Right cardiac atrium (tissue), 5 donors: ENCODE measurements around the gene VAV3. TPM values are rescaled to one million over a fixed set of nuclear protein-coding genes. Genes with fewer than 3 reads are reported as not detected.
"Not testable (repeated sequence)": the region's sequence is repeated elsewhere in the genome, so short reads cannot be mapped to it uniquely, and the experiment has no call there.

Experiments
- ATAC-seq, 2 donors: fragments of 200-7000 bp; cut with Tn5 transposase; one replicate each; pipeline versions ENCODE4 v1.8.0 to v1.9.1; 2020; ENCODE audit warnings: moderate library complexity in 2 of 2, mild to moderate bottlenecking in 1 of 2
- DNase-seq, 3 donors: peaks; one replicate each; pipeline ENCODE4 v3.0.0-alpha.2; 2020
- H3K27ac ChIP-seq: one replicate; pipeline ENCODE4 v1.5.1; 2013; ENCODE audit warnings: mild to moderate bottlenecking, low read length, control low read depth, moderate library complexity
- H3K27me3 ChIP-seq: one replicate; pipeline ENCODE4 v1.6.1; 2013; ENCODE audit not compliant: control insufficient read depth, insufficient read depth
- H3K4me1 ChIP-seq: one replicate; pipeline ENCODE4 v1.6.1; 2013; ENCODE audit warnings: low read length; ENCODE audit not compliant: control insufficient read depth, insufficient read depth
- H3K4me3 ChIP-seq: one replicate; pipeline ENCODE4 v1.5.1; 2013; ENCODE audit warnings: low read length, control low read depth
- H3K9me3 ChIP-seq: one replicate; pipeline ENCODE4 v1.6.1; 2013; ENCODE audit warnings: low read length; ENCODE audit not compliant: control insufficient read depth
- WGBS: extraction: QIAGEN DNeasy Blood & Tissue Kit; methylation state at CpG from one replicate; pipeline ENCODE4 v1.1.7; 2013; 5-methylcytosine and 5-hydroxymethylcytosine counted together
- intact Hi-C, 4 donors: fragments of 100-400 bp; cut with DNase I; formaldehyde crosslinking; loops; one replicate each; pipeline versions ENCODE4 v1.11.0 to v1.14.0; 2022 to 2023
- long read RNA-seq, 4 donors: library from polyadenylated mRNA; unstranded; transcript quantifications; one replicate each; pipeline ENCODE4 v2.0.0, GENCODE V29; 2020 to 2021
- polyA plus RNA-seq: library from polyadenylated mRNA; stranded (reverse); fragments of 200-250 nt; gene quantifications from one replicate; pipeline ENCODE4 v1.2.3, GENCODE V29; 2013
- total RNA-seq, 4 donors: library from RNA; stranded (reverse); fragmentation: NEBNext Ultra II Directional; extraction: Animal tissue kit (Norgen Biotek cat#: 25700); gene quantifications; one replicate each; pipeline ENCODE4 v1.2.1, GENCODE V29; 2021
- donor health status: healthy with polysubstance abuse.
- donor health status: DM: no; HTN: yes; CAD: no.
- donor health status: DM: no; HTN: no; CAD: no.
- donor health status: DM: no; HTN: yes; CAD: no; lungs with severe emphysema.
- donor health status: DM: yes; HTN: yes; CAD: no.

Gene VAV3
- total RNA-seq (1 to 10 TPM; 2.2 to 4.0 (median 3.0) TPM), polyA plus RNA-seq (0.79 TPM)
- long read RNA-seq, donor 1, full-length matches to known transcripts: 1 of 1 reads
- long read RNA-seq, donor 1, partial matches to known transcripts: 0 of 1 reads
- long read RNA-seq, donor 1, other reads (novel, unspliced or antisense): 0 of 1 reads
- long read RNA-seq, donor 2, full-length matches to known transcripts: 1 of 1 reads
- long read RNA-seq, donor 2, partial matches to known transcripts: 0 of 1 reads
- long read RNA-seq, donor 2, other reads (novel, unspliced or antisense): 0 of 1 reads
- long read RNA-seq, donor 3, partial matches to known transcripts: 0 of 1 reads
- long read RNA-seq, donor 3, other reads (novel, unspliced or antisense): 0 of 1 reads
- long read RNA-seq, donor 4, partial matches to known transcripts: 0 of 1 reads
- long read RNA-seq, donor 4, other reads (novel, unspliced or antisense): 0 of 1 reads

- intact Hi-C loops: loop anchor here in 2 of 4 donors (10.0 kb wide), 1 partner anchor 181 kb away; no protein-coding TSS in a partner anchor
- ATAC-seq (peak; percentile 83 to 86), DNase-seq (peak; percentile 88 to 95 (median 94))
- H3K4me3 ChIP-seq: peak within 1 kb of the TSS; percentile 93
- peak within 1 kb of the TSS; percentile 37 for H3K27ac ChIP-seq
- no peaks in the 10 kb centered on the region for H3K9me3 ChIP-seq
- no peaks in the 10 kb centered on the region for H3K27me3 ChIP-seq
- WGBS: under 1% methylated on average over 73 of the region's 73 CpGs
- no peaks in the 10 kb centered on the region for H3K4me1 ChIP-seq
These were observed at the start of gene VAV3 for GRCh38 chr1:107965110-107965991. Gene VAV3 (minus strand): TSS chr1:107965180. CDS start chr1:107964869, 311 bp downstream.

- Histone ChIP-seq H3K27ac (no peak overlapping the region), H3K27me3 (no peaks in the 10 kb centered on the region), H3K4me3 (no peak overlapping the region), H3K4me1 (peaks cover 2% of the 10 kb centered on the region), H3K9me3 (no peaks in the 10 kb centered on the region)
- DNase-seq (no peak), ATAC-seq (no peak)
- intact Hi-C loops: no loop called here
These were observed 47.6 kb upstream of the VAV3 start for GRCh38 chr1:108012553-108012952.

GRCh38 chr1:108011295-108011694, 46.3 kb upstream of the VAV3 start:
- no peak for DNase-seq
- intact Hi-C loops: no loop called here
- no peaks in the 10 kb centered on the region for H3K27me3 ChIP-seq

GRCh38 chr1:108010581-108010980, 45.6 kb upstream of the VAV3 start:
- no peaks in the 10 kb centered on the region for H3K9me3 ChIP-seq
- WGBS: 87% methylated on average over 4 of the region's 4 CpGs
- H3K27me3 ChIP-seq: no peaks in the 10 kb centered on the region
- no peaks in the 10 kb centered on the region for H3K4me1 ChIP-seq
- H3K4me3 ChIP-seq: no peak overlapping the region
- H3K27ac ChIP-seq: no peak overlapping the region
- DNase-seq: no peak
- intact Hi-C loops: no loop called here
- ATAC-seq: no peak

More at GRCh38 chr1:108011295-108011694, 46.3 kb upstream of the VAV3 start:
- H3K9me3 ChIP-seq: no peaks in the 10 kb centered on the region
- 91% methylated on average over 6 of the region's 6 CpGs for WGBS
- H3K4me3 ChIP-seq: no peak overlapping the region
- no peak for ATAC-seq
- no peak overlapping the region for H3K27ac ChIP-seq
- H3K4me1 ChIP-seq: peaks cover under 1% of the 10 kb centered on the region

- no peak overlapping the region for H3K4me3 ChIP-seq
- H3K9me3 ChIP-seq: no peaks in the 10 kb centered on the region
- ATAC-seq (no peak), DNase-seq (no peak)
- no peak overlapping the region for H3K27ac ChIP-seq
- intact Hi-C loops: no loop called here
- H3K4me1 ChIP-seq: no peaks in the 10 kb centered on the region
- H3K27me3 ChIP-seq: no peaks in the 10 kb centered on the region
These were observed 44.7 kb upstream of the VAV3 start for GRCh38 chr1:108009603-108010195.

GRCh38 chr1:108007531-108007930, 42.6 kb upstream of the VAV3 start:
- H3K4me3 ChIP-seq: no peak overlapping the region
- H3K27me3 ChIP-seq: no peaks in the 10 kb centered on the region
- intact Hi-C loops: no loop called here
- no peak for ATAC-seq
- no peak for DNase-seq
- no peaks in the 10 kb centered on the region for H3K4me1 ChIP-seq
- WGBS: 72% methylated on average over 2 of the region's 2 CpGs
- H3K27ac ChIP-seq: no peak overlapping the region
- H3K9me3 ChIP-seq: no peaks in the 10 kb centered on the region

- no peak for ATAC-seq
- H3K4me1 ChIP-seq: no peaks in the 10 kb centered on the region
- no peak for DNase-seq
- no peaks in the 10 kb centered on the region for H3K9me3 ChIP-seq
- no peak overlapping the region for H3K27ac ChIP-seq
- WGBS: 89% methylated on average over 1 of the region's 1 CpG
- intact Hi-C loops: no loop called here
- H3K27me3 ChIP-seq: no peaks in the 10 kb centered on the region
- H3K4me3 ChIP-seq: no peak overlapping the region
These were observed 42.1 kb upstream of the VAV3 start for GRCh38 chr1:108007070-108007469.

GRCh38 chr1:108004919-108005318, 39.9 kb upstream of the VAV3 start:
- intact Hi-C loops, ATAC-seq, H3K4me1 ChIP-seq, H3K27me3 ChIP-seq, DNase-seq, H3K9me3 ChIP-seq, H3K4me3 ChIP-seq, H3K27ac ChIP-seq: not testable (repeated sequence)
- 76% methylated on average over 3 of the region's 3 CpGs for whole genome bisulfite sequencing

GRCh38 chr1:108000620-108001111, 35.7 kb upstream of the VAV3 start:
- intact Hi-C loops: no loop called here
- no peaks in the 10 kb centered on the region for H3K27me3 ChIP-seq
- 16% methylated on average over 2 of the region's 2 CpGs for WGBS
- peak; percentile 72 to 87 (median 73) for DNase-seq
- ATAC-seq: peak; percentile 56 to 90
- no peak overlapping the region for H3K27ac ChIP-seq
- no peak overlapping the region for H3K4me3 ChIP-seq
- no peaks in the 10 kb centered on the region for H3K9me3 ChIP-seq
- H3K4me1 ChIP-seq: no peaks in the 10 kb centered on the region

- ATAC-seq: no peak
These were observed 35.2 kb upstream of the VAV3 start for GRCh38 chr1:108000184-108000583.

More at GRCh38 chr1:108000184-108000583, 35.2 kb upstream of the VAV3 start:
- 80% methylated on average over 6 of the region's 6 CpGs for WGBS
- no peak overlapping the region for H3K27ac ChIP-seq
- intact Hi-C loops: no loop called here
- H3K4me3 ChIP-seq: no peak overlapping the region
- no peaks in the 10 kb centered on the region for H3K9me3 ChIP-seq
- no peaks in the 10 kb centered on the region for H3K27me3 ChIP-seq
- DNase-seq: no peak
- H3K4me1 ChIP-seq: no peaks in the 10 kb centered on the region
